ENCODE data around the gene PKP3.

DNA sequence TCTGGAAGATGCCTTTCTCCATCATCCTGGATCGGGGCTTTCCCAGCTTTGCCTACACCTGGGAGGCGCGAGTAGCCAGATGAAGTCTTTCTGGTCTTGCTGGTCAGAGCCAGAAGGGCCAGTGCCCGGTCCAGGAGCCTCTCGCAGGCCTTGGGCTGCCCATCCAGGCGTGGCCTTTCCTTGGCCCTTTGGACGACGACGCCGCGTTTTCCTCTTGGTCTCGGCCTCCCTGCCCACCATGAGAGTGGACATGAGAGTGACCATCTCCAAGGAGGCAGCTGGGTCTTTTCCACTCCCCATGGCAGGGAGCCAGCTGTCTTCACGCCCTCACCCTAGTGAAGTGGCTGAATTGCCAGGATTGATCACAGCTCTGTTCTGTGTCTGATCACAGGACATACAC, 59.6 kb downstream of the PKP3 start:
- TF ChIP-seq CTCF (IDR thresholded peaks at IDR 0.05): no peak
- TF ChIP-seq POLR2AphosphoS5 (IDR thresholded peaks at IDR 0.05): no peak
- no peak for TF ChIP-seq POLR2A (IDR thresholded peaks at IDR 0.05)
- TF ChIP-seq EP300 (IDR thresholded peaks at IDR 0.05): no peak

Data from upper lobe of left lung (tissue), 4 donors.